Osteocyte (in vitro differentiated cells): ENCODE results near the gene AHNAK. TPM values are rescaled to one million over a fixed set of nuclear protein-coding genes. Genes with fewer than 3 reads are reported as not detected.

Experiments used
- DNase-seq: peaks from one replicate; pipeline ENCODE4 v3.0.0; 2021; ENCODE audit warnings: mixed read lengths; ENCODE audit not compliant: unreplicated experiment; ENCODE audit errors: extremely low spot score
- H3K27ac Mint-ChIP-seq: one replicate; pipeline ENCODE4 v1.8.0; 2021; ENCODE audit warnings: mild to moderate bottlenecking, mixed read lengths; ENCODE audit not compliant: unreplicated experiment
- H3K27me3 Mint-ChIP-seq: one replicate; pipeline ENCODE4 v1.8.0; 2021; ENCODE audit warnings: mixed read lengths; ENCODE audit not compliant: unreplicated experiment
- H3K36me3 Mint-ChIP-seq: one replicate; pipeline ENCODE4 v1.8.0; 2021; ENCODE audit warnings: mixed read lengths; ENCODE audit not compliant: unreplicated experiment
- H3K4me1 Mint-ChIP-seq: one replicate; pipeline ENCODE4 v1.8.0; 2021; ENCODE audit warnings: mixed read lengths; ENCODE audit not compliant: unreplicated experiment
- H3K4me3 Mint-ChIP-seq: one replicate; pipeline ENCODE4 v1.8.0; 2021; ENCODE audit warnings: mild to moderate bottlenecking, moderate library complexity, mixed read lengths; ENCODE audit not compliant: unreplicated experiment
- H3K9me3 Mint-ChIP-seq: one replicate; pipeline ENCODE4 v1.8.0; 2021; ENCODE audit warnings: mixed read lengths; ENCODE audit not compliant: unreplicated experiment
- CTCF ChIP-seq: fragments of 200-600 bp; sonication (generic); IDR thresholded peaks from 2 replicates; pipeline ENCODE4 v1.5.0; 2021; ENCODE audit warnings: antibody characterized with exemption, mild to moderate bottlenecking, moderate library complexity
- total RNA-seq: library from RNA; stranded (reverse); gene quantifications from 2 replicates; pipeline ENCODE4 v1.2.1, GENCODE V29; 2021

AHNAK gene
- total RNA-seq, 1 donor from 2014 or later: 462 TPM

- Mint-ChIP-seq H3K27me3 (no peaks in the 10 kb centered on the region), H3K4me1 (peaks cover 39% of the 10 kb centered on the region), H3K36me3 (peaks cover 53% of the 10 kb centered on the region), H3K27ac (peak overlapping the region; percentile 28), H3K4me3 (no peak overlapping the region), H3K9me3 (no peaks in the 10 kb centered on the region)
- DNase-seq: no peak
- no peak for TF ChIP-seq CTCF
Observed at GRCh38 chr11:62534779-62535545, 11.6 kb downstream of the AHNAK start.

- no peak overlapping the region for H3K27ac Mint-ChIP-seq
- no peak overlapping the region for H3K4me3 Mint-ChIP-seq
- no peak for TF ChIP-seq CTCF
- no peak for DNase-seq
- no peaks in the 10 kb centered on the region for H3K9me3 Mint-ChIP-seq
- H3K4me1 Mint-ChIP-seq: peaks cover 13% of the 10 kb centered on the region
- no peaks in the 10 kb centered on the region for H3K27me3 Mint-ChIP-seq
- H3K36me3 Mint-ChIP-seq: peaks cover 80% of the 10 kb centered on the region
Observed at GRCh38 chr11:62532096-62532495, 14.5 kb downstream of the AHNAK start.

- H3K27me3 Mint-ChIP-seq: no peaks in the 10 kb centered on the region
- no peak for DNase-seq
- peaks cover 40% of the 10 kb centered on the region for H3K36me3 Mint-ChIP-seq
- no peaks in the 10 kb centered on the region for H3K9me3 Mint-ChIP-seq
- no peak overlapping the region for H3K4me3 Mint-ChIP-seq
- TF ChIP-seq CTCF: no peak
- H3K27ac Mint-ChIP-seq: no peak overlapping the region
- no peaks in the 10 kb centered on the region for H3K4me1 Mint-ChIP-seq
Observed at GRCh38 chr11:62516736-62517371, 29.8 kb downstream of the AHNAK start.

GRCh38 chr11:62514151-62514550 lies 32.5 kb downstream of the AHNAK start:
- peaks cover 24% of the 10 kb centered on the region for H3K36me3 Mint-ChIP-seq
- H3K4me3 Mint-ChIP-seq: no peak overlapping the region
- H3K27me3 Mint-ChIP-seq: no peaks in the 10 kb centered on the region
- no peak for TF ChIP-seq CTCF
- H3K4me1 Mint-ChIP-seq: peaks cover 12% of the 10 kb centered on the region
- H3K27ac Mint-ChIP-seq: no peak overlapping the region
- no peak for DNase-seq
- no peaks in the 10 kb centered on the region for H3K9me3 Mint-ChIP-seq

- Mint-ChIP-seq H3K4me1 (peaks cover 18% of the 10 kb centered on the region), H3K4me3 (no peak overlapping the region), H3K27me3 (no peaks in the 10 kb centered on the region), H3K9me3 (no peaks in the 10 kb centered on the region), H3K36me3 (peaks cover 19% of the 10 kb centered on the region), H3K27ac (no peak overlapping the region)
- DNase-seq: no peak
- TF ChIP-seq CTCF: no peak
Observed at GRCh38 chr11:62513626-62514025, 33.0 kb downstream of the AHNAK start.
